Lower leg skin (tissue), 3 donors: ENCODE measurements around the gene KDM4F.

Experiments
- POLR2A ChIP-seq, 2 donors: fragments of 450-650 bp; IDR thresholded peaks; one replicate each; pipeline ENCODE4 v1.6.1; 2016 to 2017; ENCODE audit warnings: antibody characterized with exemption in 2 of 2, mild to moderate bottlenecking in 1 of 2, moderate library complexity in 1 of 2
- TF ChIP-seq, protein P1 (sequence below), 3 donors: fragments of 450-650 bp; IDR thresholded peaks; one replicate each; pipeline ENCODE4 v1.5.1; 2016; ENCODE audit warnings: antibody characterized with exemption in 3 of 3, mild to moderate bottlenecking in 3 of 3, moderate library complexity in 2 of 3

DNA sequence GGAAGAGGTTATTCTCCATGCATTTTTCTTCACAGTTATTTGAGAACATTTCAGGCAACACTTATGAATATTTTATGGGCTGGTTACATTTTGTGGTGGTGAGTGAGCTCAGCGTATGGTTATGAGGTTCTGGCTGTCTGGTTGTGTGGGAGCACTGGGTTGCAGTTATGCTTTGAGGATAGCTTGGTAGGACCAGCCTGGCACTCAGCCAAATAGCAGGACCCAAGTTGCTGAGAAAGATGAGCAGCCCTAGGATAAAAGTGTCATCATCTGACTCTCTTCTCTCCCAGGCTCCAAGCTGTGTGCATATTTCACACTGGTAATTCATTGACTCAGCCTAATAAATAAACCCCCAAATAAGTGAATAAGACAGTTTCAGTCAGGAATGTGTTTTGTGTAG is 9.4 kb downstream of the KDM4F start:
- TF ChIP-seq POLR2A (IDR thresholded peaks at IDR 0.05) = no peak
- TF ChIP-seq, protein P1, sequence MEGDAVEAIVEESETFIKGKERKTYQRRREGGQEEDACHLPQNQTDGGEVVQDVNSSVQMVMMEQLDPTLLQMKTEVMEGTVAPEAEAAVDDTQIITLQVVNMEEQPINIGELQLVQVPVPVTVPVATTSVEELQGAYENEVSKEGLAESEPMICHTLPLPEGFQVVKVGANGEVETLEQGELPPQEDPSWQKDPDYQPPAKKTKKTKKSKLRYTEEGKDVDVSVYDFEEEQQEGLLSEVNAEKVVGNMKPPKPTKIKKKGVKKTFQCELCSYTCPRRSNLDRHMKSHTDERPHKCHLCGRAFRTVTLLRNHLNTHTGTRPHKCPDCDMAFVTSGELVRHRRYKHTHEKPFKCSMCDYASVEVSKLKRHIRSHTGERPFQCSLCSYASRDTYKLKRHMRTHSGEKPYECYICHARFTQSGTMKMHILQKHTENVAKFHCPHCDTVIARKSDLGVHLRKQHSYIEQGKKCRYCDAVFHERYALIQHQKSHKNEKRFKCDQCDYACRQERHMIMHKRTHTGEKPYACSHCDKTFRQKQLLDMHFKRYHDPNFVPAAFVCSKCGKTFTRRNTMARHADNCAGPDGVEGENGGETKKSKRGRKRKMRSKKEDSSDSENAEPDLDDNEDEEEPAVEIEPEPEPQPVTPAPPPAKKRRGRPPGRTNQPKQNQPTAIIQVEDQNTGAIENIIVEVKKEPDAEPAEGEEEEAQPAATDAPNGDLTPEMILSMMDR (IDR thresholded peaks at IDR 0.05) = no peak
